Parathyroid adenoma (tissue), 2 donors: ENCODE data around the gene SHQ1.
"Not testable (repeated sequence)": the region's sequence is repeated elsewhere in the genome, so short reads cannot be mapped to it uniquely, and the experiment has no call there.

Experiments used
- H2AFZ ChIP-seq: fragments of 300-600 bp; sonication (generic); one replicate; pipeline ENCODE4 v1.7.0; 2017; ENCODE audit warnings: antibody characterized with exemption, mild to moderate bottlenecking
- H3K27ac ChIP-seq: fragments of 300-600 bp; sonication (generic); one replicate; pipeline ENCODE4 v1.7.0; 2017
- H3K27me3 ChIP-seq: fragments of 300-600 bp; sonication (generic); one replicate; pipeline ENCODE4 v1.7.0; 2017; ENCODE audit warnings: low read length; ENCODE audit not compliant: control insufficient read depth, insufficient read depth
- H3K36me3 ChIP-seq: fragments of 300-600 bp; sonication (generic); one replicate; pipeline ENCODE4 v1.7.0; 2017; ENCODE audit warnings: low read length; ENCODE audit not compliant: control insufficient read depth, insufficient read depth
- H3K4me1 ChIP-seq: fragments of 300-600 bp; sonication (generic); one replicate; pipeline ENCODE4 v1.7.0; 2017; ENCODE audit warnings: control low read depth
- H3K4me2 ChIP-seq: fragments of 300-600 bp; sonication (generic); one replicate; pipeline ENCODE4 v1.7.0; 2017; ENCODE audit warnings: low read length
- H3K4me3 ChIP-seq: fragments of 300-600 bp; sonication (generic); one replicate; pipeline ENCODE4 v1.7.0; 2017; ENCODE audit warnings: low read depth, low read length
- H3K79me2 ChIP-seq: fragments of 300-600 bp; sonication (generic); one replicate; pipeline ENCODE4 v1.7.0; 2017; ENCODE audit warnings: control low read depth
- H3K9ac ChIP-seq: fragments of 300-600 bp; sonication (generic); one replicate; pipeline ENCODE4 v1.7.0; 2017; ENCODE audit warnings: mild to moderate bottlenecking
- H3K9me3 ChIP-seq: fragments of 300-600 bp; sonication (generic); one replicate; pipeline ENCODE4 v1.7.0; 2017; ENCODE audit warnings: low read length; ENCODE audit not compliant: control insufficient read depth
- CTCF ChIP-seq: fragments of 300-600 bp; sonication (generic); IDR thresholded peaks from one replicate; pipeline ENCODE4 v1.7.0; 2017; ENCODE audit warnings: antibody characterized with exemption, mild to moderate bottlenecking
- donor health status: primary hyperparathyroidism.

The SHQ1 gene

DNA sequence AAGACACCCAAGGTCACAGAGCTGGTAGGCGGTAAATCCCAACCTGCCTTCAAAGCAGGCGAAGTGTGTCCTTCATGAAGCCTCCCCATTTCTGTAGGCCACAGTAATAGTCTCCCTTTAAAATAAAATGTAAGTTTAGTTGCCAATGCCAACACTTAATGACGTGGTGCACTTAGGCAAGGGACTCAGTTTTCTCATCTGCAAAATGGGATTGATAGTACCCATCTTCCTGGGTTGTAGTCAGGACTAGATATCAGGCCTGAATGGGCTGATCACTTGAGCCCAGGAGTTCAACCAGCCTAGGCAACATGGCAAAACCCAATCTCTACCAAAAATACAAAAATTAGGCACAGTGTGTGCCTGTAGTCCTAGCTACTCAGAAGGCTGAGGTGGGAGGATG, 114.6 kb downstream of the SHQ1 start:
- no peak overlapping the region for H3K27ac ChIP-seq
- no peak overlapping the region for H3K4me2 ChIP-seq
- no peak for TF ChIP-seq CTCF
- H3K36me3 ChIP-seq = no peaks in the 10 kb centered on the region
- peaks cover 4% of the 10 kb centered on the region for H3K4me1 ChIP-seq
- H3K79me2 ChIP-seq = no peaks in the 10 kb centered on the region
- no peaks in the 10 kb centered on the region for H3K9me3 ChIP-seq
- H3K27me3 ChIP-seq = no peaks in the 10 kb centered on the region
- no peak overlapping the region for H3K4me3 ChIP-seq
- H2AFZ ChIP-seq = no peak overlapping the region
- no peak overlapping the region for H3K9ac ChIP-seq

- not testable (repeated sequence) for H3K9me3 ChIP-seq, H3K27ac ChIP-seq, H3K4me3 ChIP-seq, H3K4me2 ChIP-seq, H3K36me3 ChIP-seq, H3K4me1 ChIP-seq, H3K79me2 ChIP-seq, H3K9ac ChIP-seq, H2AFZ ChIP-seq, H3K27me3 ChIP-seq
Observed at GRCh38 chr3:72732666-72733345, 115.4 kb downstream of the SHQ1 start.

- H3K27ac ChIP-seq = no peak overlapping the region
- H3K9ac ChIP-seq = no peak overlapping the region
- H3K79me2 ChIP-seq = no peaks in the 10 kb centered on the region
- no peaks in the 10 kb centered on the region for H3K36me3 ChIP-seq
- H3K4me2 ChIP-seq = no peak overlapping the region
- H3K9me3 ChIP-seq = no peaks in the 10 kb centered on the region
- no peak for TF ChIP-seq CTCF
- no peak overlapping the region for H2AFZ ChIP-seq
- H3K27me3 ChIP-seq = no peaks in the 10 kb centered on the region
- no peaks in the 10 kb centered on the region for H3K4me1 ChIP-seq
- no peak overlapping the region for H3K4me3 ChIP-seq
Observed at GRCh38 chr3:72728958-72729467, 119.2 kb downstream of the SHQ1 start.

DNA sequence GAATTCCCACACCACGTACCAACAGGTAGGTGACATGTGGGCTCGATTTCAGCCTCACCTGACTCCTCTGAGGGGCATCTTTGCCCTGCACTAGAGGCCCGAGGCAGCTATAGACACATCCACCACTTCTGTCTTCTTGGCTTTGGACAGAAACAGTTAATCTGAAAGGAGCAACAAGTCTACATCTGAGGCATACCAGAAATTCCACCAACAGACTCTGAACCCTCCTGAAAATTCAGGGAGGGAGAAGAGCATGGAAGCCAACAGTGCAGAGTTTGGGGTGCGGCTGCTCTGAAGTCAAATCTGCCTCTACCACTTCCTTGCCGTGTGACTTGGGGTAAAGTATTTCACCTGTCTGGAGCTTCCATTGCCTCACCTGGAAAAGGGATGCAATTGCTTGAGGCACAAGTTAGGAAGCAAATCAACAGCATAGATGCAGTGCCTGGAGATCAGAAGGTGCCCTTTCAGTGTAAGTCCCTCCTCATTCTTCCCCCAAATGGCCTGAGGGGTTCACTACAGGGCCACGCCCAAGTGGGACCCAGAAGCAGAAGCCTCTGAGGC, 119.8 kb downstream of the SHQ1 start:
- Histone ChIP-seq H3K4me1 (no peaks in the 10 kb centered on the region), H2AFZ (no peak overlapping the region), H3K4me2 (no peak overlapping the region), H3K27me3 (no peaks in the 10 kb centered on the region), H3K27ac (no peak overlapping the region), H3K4me3 (no peak overlapping the region), H3K79me2 (no peaks in the 10 kb centered on the region), H3K9ac (no peak overlapping the region), H3K36me3 (no peaks in the 10 kb centered on the region), H3K9me3 (no peaks in the 10 kb centered on the region)
- no peak for TF ChIP-seq CTCF

DNA sequence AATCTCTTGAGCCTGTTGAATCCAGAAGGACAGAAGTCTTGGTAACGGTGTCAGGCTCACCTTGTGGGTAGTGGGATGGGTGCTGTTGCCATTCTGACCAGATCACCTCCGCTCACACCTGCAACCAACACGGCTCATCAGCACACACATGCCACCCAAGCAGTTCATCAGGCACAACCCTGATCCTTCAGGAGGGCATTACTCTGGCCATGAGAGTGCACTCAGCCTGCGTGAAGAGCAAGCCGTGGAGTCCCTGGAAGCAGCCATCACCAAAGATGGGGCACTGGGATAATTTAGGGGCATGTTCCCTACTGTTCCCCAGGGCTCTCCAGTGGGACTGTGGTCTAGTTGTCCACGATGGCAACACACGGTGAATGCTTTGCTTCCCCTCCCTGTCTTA, 120.5 kb downstream of the SHQ1 start:
- Histone ChIP-seq H3K36me3 (no peaks in the 10 kb centered on the region), H3K9me3 (no peaks in the 10 kb centered on the region), H3K4me2 (no peak overlapping the region), H3K9ac (no peak overlapping the region), H3K27ac (no peak overlapping the region), H3K79me2 (no peaks in the 10 kb centered on the region), H3K4me1 (no peaks in the 10 kb centered on the region), H2AFZ (no peak overlapping the region), H3K4me3 (no peak overlapping the region), H3K27me3 (no peaks in the 10 kb centered on the region)
- TF ChIP-seq CTCF = no peak
